H9 (cell line): ENCODE measurements around the gene GET3. TPM values are rescaled to one million over a fixed set of nuclear protein-coding genes. Genes with fewer than 3 reads are reported as not detected.
A peak's percentile ranks its signal among the peaks of the same experiment; 100 is the strongest.

Source experiments
- DNase-seq: peaks from one replicate; pipeline ENCODE4 v3.0.0-alpha.2; 2017
- H2AFZ ChIP-seq: one replicate; pipeline ENCODE4 v1.6.1; 2013; ENCODE audit warnings: mild to moderate bottlenecking, low read length, control low read depth, moderate library complexity
- H2AK5ac ChIP-seq: 2 replicates; pipeline ENCODE4 v1.6.1; 2013; ENCODE audit warnings: low read length, control low read depth, mixed read lengths; ENCODE audit not compliant: insufficient read length
- H2BK120ac ChIP-seq: one replicate; pipeline ENCODE4 v1.6.1; 2013; ENCODE audit warnings: low read depth, mild to moderate bottlenecking, low read length, control low read depth, inconsistent platforms; ENCODE audit not compliant: poor library complexity, severe bottlenecking
- H2BK12ac ChIP-seq: 2 replicates; pipeline ENCODE4 v1.6.1; 2013; ENCODE audit warnings: low read length, control low read depth, mixed read lengths, low read depth; ENCODE audit not compliant: insufficient read length
- H2BK15ac ChIP-seq: 2 replicates; pipeline ENCODE4 v1.6.1; 2013; ENCODE audit warnings: low read depth, low read length, control low read depth
- H2BK20ac ChIP-seq: one replicate; pipeline ENCODE4 v1.6.1; 2013; ENCODE audit warnings: low read depth, mild to moderate bottlenecking, low read length, control low read depth, inconsistent platforms; ENCODE audit not compliant: poor library complexity, severe bottlenecking
- H2BK5ac ChIP-seq: 2 replicates; pipeline ENCODE4 v1.6.1; 2013; ENCODE audit warnings: low read length, control low read depth, mixed read lengths; ENCODE audit not compliant: insufficient read length
- H3K14ac ChIP-seq: 2 replicates; pipeline ENCODE4 v1.6.1; 2013; ENCODE audit warnings: low read length, control low read depth; ENCODE audit not compliant: insufficient read depth
- H3K18ac ChIP-seq: 2 replicates; pipeline ENCODE4 v1.6.1; 2013; ENCODE audit warnings: low read depth, mild to moderate bottlenecking, mixed read lengths, low read length, control low read depth; ENCODE audit not compliant: insufficient read length
- H3K23ac ChIP-seq: 2 replicates; pipeline ENCODE4 v1.6.1; 2013; ENCODE audit warnings: low read length, control low read depth, mixed read lengths, low read depth; ENCODE audit not compliant: insufficient read length
- H3K23me2 ChIP-seq: 2 replicates; pipeline ENCODE4 v1.6.1; 2013; ENCODE audit warnings: low read depth, mild to moderate bottlenecking, mixed read lengths, low read length, control low read depth; ENCODE audit not compliant: insufficient read length, poor library complexity, severe bottlenecking
- H3K27ac ChIP-seq: 2 replicates; pipeline ENCODE4 v1.5.1; 2013; ENCODE audit warnings: low read length, control low read depth, mixed read lengths, low read depth; ENCODE audit not compliant: insufficient read length
- H3K27me3 ChIP-seq: 2 replicates; pipeline ENCODE4 v1.6.1; 2013; ENCODE audit warnings: low read length, control low read depth, inconsistent platforms; ENCODE audit not compliant: insufficient read depth
- H3K4ac ChIP-seq: 2 replicates; pipeline ENCODE4 v1.6.1; 2013; ENCODE audit warnings: low read depth, mild to moderate bottlenecking, control low read depth, inconsistent platforms, low read length, moderate library complexity
- H3K4me1 ChIP-seq: 2 replicates; pipeline ENCODE4 v1.6.1; 2013; ENCODE audit warnings: low read length, control low read depth, inconsistent platforms; ENCODE audit not compliant: insufficient read depth
- H3K4me2 ChIP-seq: 2 replicates; pipeline ENCODE4 v1.6.1; 2013; ENCODE audit warnings: low read length, control low read depth, mixed read lengths; ENCODE audit not compliant: insufficient read length, insufficient read depth
- H3K56ac ChIP-seq: 2 replicates; pipeline ENCODE4 v1.6.1; 2013; ENCODE audit warnings: low read depth, mild to moderate bottlenecking, mixed read lengths, low read length, control low read depth; ENCODE audit not compliant: insufficient read length
- H3K79me1 ChIP-seq: 2 replicates; pipeline ENCODE4 v1.6.1; 2013; ENCODE audit warnings: low read depth, mild to moderate bottlenecking, moderate library complexity, low read length, control low read depth, inconsistent platforms; ENCODE audit not compliant: insufficient read depth, poor library complexity, severe bottlenecking
- H3K79me2 ChIP-seq: 2 replicates; pipeline ENCODE4 v1.6.1; 2013; ENCODE audit warnings: low read length, control low read depth, inconsistent platforms; ENCODE audit not compliant: insufficient read depth
- H3K9ac ChIP-seq: 2 replicates; pipeline ENCODE4 v1.6.1; 2013; ENCODE audit warnings: low read length, control low read depth, mixed read lengths; ENCODE audit not compliant: insufficient read length; ENCODE audit errors: extremely low read depth
- H3K9me3 ChIP-seq: one replicate; pipeline ENCODE4 v1.6.1; 2013; ENCODE audit warnings: low read depth, low read length, inconsistent platforms; ENCODE audit not compliant: control insufficient read depth
- H3T11ph ChIP-seq: one replicate; pipeline ENCODE4 v1.6.1; 2013; ENCODE audit warnings: mild to moderate bottlenecking, low read length, control low read depth, inconsistent platforms
- H4K20me1 ChIP-seq: one replicate; pipeline ENCODE4 v1.6.1; 2013; ENCODE audit not compliant: control insufficient read depth, insufficient read length, insufficient read depth
- H4K5ac ChIP-seq: 2 replicates; pipeline ENCODE4 v1.6.1; 2013; ENCODE audit warnings: low read depth, mild to moderate bottlenecking, mixed read lengths, low read length, control low read depth; ENCODE audit not compliant: insufficient read length
- H4K8ac ChIP-seq: replicated peaks from 2 replicates; pipeline ENCODE4 v1.6.1; 2013; ENCODE audit warnings: low read length, control low read depth, mixed read lengths, low read depth; ENCODE audit not compliant: insufficient read length
- H4K91ac ChIP-seq: 2 replicates; pipeline ENCODE4 v1.6.1; 2013; ENCODE audit warnings: low read depth, mild to moderate bottlenecking, moderate library complexity, mixed read lengths, low read length, control low read depth; ENCODE audit not compliant: insufficient read length
- H3K27ac Mint-ChIP-seq, 3 experiments: 2 replicates in 2 of 3; 3 replicates in 1 of 3; pipeline ENCODE4 v1.8.0; 2020 to 2021; ENCODE audit warnings: mixed read lengths in 3 of 3, mild to moderate bottlenecking in 1 of 3, moderate library complexity in 1 of 3
- H3K27me3 Mint-ChIP-seq: 2 replicates; pipeline ENCODE4 v1.8.0; 2021; ENCODE audit warnings: low read depth, mild to moderate bottlenecking, moderate library complexity, mixed read lengths
- H3K36me3 Mint-ChIP-seq, 3 experiments: 2 replicates in 2 of 3; 3 replicates in 1 of 3; pipeline ENCODE4 v1.8.0; 2020 to 2021; ENCODE audit warnings: low read depth in 3 of 3, mixed read lengths in 3 of 3; ENCODE audit not compliant: insufficient read depth in 1 of 3
- H3K4me1 Mint-ChIP-seq, 2 experiments: 2 replicates each; pipeline ENCODE4 v1.8.0; 2020; ENCODE audit warnings: mixed read lengths in 2 of 2
- H3K4me3 Mint-ChIP-seq, 2 experiments: 2 replicates in 1 of 2; 3 replicates in 1 of 2; pipeline ENCODE4 v1.8.0; 2020 to 2021; ENCODE audit warnings: mild to moderate bottlenecking in 2 of 2, mixed read lengths in 2 of 2, moderate library complexity in 1 of 2
- H3K9me3 Mint-ChIP-seq, 2 experiments: 2 replicates in 1 of 2; 3 replicates in 1 of 2; pipeline ENCODE4 v1.8.0; 2020; ENCODE audit warnings: mild to moderate bottlenecking in 2 of 2, mixed read lengths in 2 of 2, moderate library complexity in 1 of 2
- WGBS: extraction: QIAGEN DNeasy Blood & Tissue Kit; methylation state at CpG from one replicate; pipeline ENCODE4 v1.1.7; 2013; ENCODE audit warnings: missing lambda C conversion rate, low lambda C conversion rate, mixed read lengths; ENCODE audit not compliant: insufficient read length; ENCODE audit errors: extremely low coverage; 5-methylcytosine and 5-hydroxymethylcytosine counted together
- total RNA-seq: library from RNA; stranded (reverse); gene quantifications from 2 replicates; pipeline ENCODE4 v1.2.1, GENCODE V29; 2021
- TF ChIP-seq, protein P1 (sequence below): fragments of 200-600 bp; sonication (generic); conservative IDR thresholded peaks from 3 replicates; pipeline ENCODE4 v1.8.0; 2021; ENCODE audit warnings: antibody characterized with exemption, mild to moderate bottlenecking

The GET3 gene
- total RNA-seq, 1 experiment from 2014 or later = 81.6 TPM

DNA sequence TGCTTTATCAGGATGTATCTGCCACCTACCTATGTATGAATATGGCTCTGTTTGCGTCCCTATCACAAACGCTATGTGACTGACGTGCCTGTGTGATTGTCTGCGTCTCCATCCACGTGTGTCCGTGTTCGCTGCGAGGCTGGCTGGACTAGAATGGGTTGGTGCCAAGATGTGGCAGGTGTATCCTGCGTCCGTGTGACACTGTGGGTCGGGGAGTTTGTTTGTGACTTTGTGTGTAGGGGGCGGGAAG lies 44.8 kb downstream of the GET3 start:
- H3K27me3 Mint-ChIP-seq = no peaks in the 10 kb centered on the region; the same call in 1 of the 2 replicates
- Histone ChIP-seq H4K20me1 (no peaks in the 10 kb centered on the region), H3K79me1 (no peaks in the 10 kb centered on the region), H3K56ac (no peak overlapping the region), H2AFZ (no peak overlapping the region), H3K4me2 (peak overlapping the region; percentile 71), H2BK12ac (no peak overlapping the region), H3K23ac (no peak overlapping the region), H4K91ac (no peak overlapping the region), H2BK120ac (no peak overlapping the region), H2AK5ac (no peak overlapping the region), H3K79me2 (no peaks in the 10 kb centered on the region), H3K9me3 (no peaks in the 10 kb centered on the region), H2BK20ac (no peak overlapping the region), H3K9ac (no peak overlapping the region), H3K14ac (no peak overlapping the region), H4K8ac (no peak overlapping the region), H4K5ac (peak overlapping the region; percentile 27), H2BK5ac (no peak overlapping the region), H3K4ac (no peak overlapping the region), H3T11ph (no peak overlapping the region), H3K27me3 (no peaks in the 10 kb centered on the region), H3K27ac (no peak overlapping the region), H3K4me1 (peaks cover 4% of the 10 kb centered on the region), H3K18ac (peak overlapping the region; percentile 2), H3K23me2 (peaks cover 23% of the 10 kb centered on the region), H2BK15ac (no peak overlapping the region)
- peaks cover 23 to 24% of the 10 kb centered on the region in 2 experiments for H3K4me1 Mint-ChIP-seq
- DNase-seq = no peak
- WGBS = no CpG with 5 or more reads among the region's 12 CpGs
- H3K27ac Mint-ChIP-seq = peak overlapping the region in 2 of 3 experiments; percentile 42 to 91; a peak in 3 of 7 replicates
- H3K9me3 Mint-ChIP-seq = no peaks in the 10 kb centered on the region
- H3K36me3 Mint-ChIP-seq = no peaks in the 10 kb centered on the region
- H3K4me3 Mint-ChIP-seq = peak overlapping the region; percentile 63 to 85
- TF ChIP-seq, protein P1, sequence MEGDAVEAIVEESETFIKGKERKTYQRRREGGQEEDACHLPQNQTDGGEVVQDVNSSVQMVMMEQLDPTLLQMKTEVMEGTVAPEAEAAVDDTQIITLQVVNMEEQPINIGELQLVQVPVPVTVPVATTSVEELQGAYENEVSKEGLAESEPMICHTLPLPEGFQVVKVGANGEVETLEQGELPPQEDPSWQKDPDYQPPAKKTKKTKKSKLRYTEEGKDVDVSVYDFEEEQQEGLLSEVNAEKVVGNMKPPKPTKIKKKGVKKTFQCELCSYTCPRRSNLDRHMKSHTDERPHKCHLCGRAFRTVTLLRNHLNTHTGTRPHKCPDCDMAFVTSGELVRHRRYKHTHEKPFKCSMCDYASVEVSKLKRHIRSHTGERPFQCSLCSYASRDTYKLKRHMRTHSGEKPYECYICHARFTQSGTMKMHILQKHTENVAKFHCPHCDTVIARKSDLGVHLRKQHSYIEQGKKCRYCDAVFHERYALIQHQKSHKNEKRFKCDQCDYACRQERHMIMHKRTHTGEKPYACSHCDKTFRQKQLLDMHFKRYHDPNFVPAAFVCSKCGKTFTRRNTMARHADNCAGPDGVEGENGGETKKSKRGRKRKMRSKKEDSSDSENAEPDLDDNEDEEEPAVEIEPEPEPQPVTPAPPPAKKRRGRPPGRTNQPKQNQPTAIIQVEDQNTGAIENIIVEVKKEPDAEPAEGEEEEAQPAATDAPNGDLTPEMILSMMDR = no peak
